B cell (primary cell): ENCODE data around the gene WDR53. TPM values are rescaled to one million over a fixed set of nuclear protein-coding genes. Genes with fewer than 3 reads are reported as not detected.

Experiments used
- ATAC-seq: fragments of 200-7000 bp; cut with Tn5 transposase; one replicate; pipeline ENCODE4 v1.10.0; 2021; ENCODE audit warnings: low read depth, mild to moderate bottlenecking, moderate number of reproducible peaks, moderate library complexity
- CTCF ChIA-PET: fragments of 350-600 bp; sonication (Branson Sonifier 250); formaldehyde crosslinking; loops from one replicate; lab custom pipeline; 2021; ENCODE audit warnings: antibody characterized with exemption, inconsistent platforms; lab: Charles Lee
- POLR2A ChIA-PET: fragments of 350-600 bp; sonication (Branson Sonifier 250); formaldehyde crosslinking; loops from one replicate; lab custom pipeline; 2021; ENCODE audit warnings: antibody characterized with exemption; lab: Charles Lee
- DNase-seq: peaks from one replicate; pipeline ENCODE4 v3.0.0; 2013
- H2AFZ ChIP-seq: 2 replicates; pipeline ENCODE4 v1.6.1; 2012; ENCODE audit warnings: mild to moderate bottlenecking, low read depth, low read length; ENCODE audit not compliant: insufficient read depth, poor library complexity, severe bottlenecking
- H3K27ac ChIP-seq, 2 donors: 1 replicate in 1 of 2; 2 replicates in 1 of 2; pipeline ENCODE4 v1.5.1; 2012 to 2013; ENCODE audit warnings: low read length in 2 of 2, mild to moderate bottlenecking in 2 of 2, moderate library complexity in 1 of 2
- H3K27me3 ChIP-seq, 4 experiments: fragments of 200-600 bp in 1 of 4; sonication (generic) in 1 of 4; replicated peaks in 1 of 4; 1 replicate in 2 of 4; 2 replicates in 2 of 4; pipeline versions ENCODE4 v1.6.1 to v1.7.0; 2013 to 2016; ENCODE audit warnings: low read length in 3 of 4, mild to moderate bottlenecking in 2 of 4, mixed read lengths in 1 of 4, moderate library complexity in 1 of 4; ENCODE audit not compliant: insufficient read depth in 4 of 4, control insufficient read depth in 3 of 4; ENCODE audit errors: control extremely low read depth in 1 of 4
- H3K36me3 ChIP-seq, 2 experiments: replicated peaks in 1 of 2; 1 replicate in 1 of 2; 2 replicates in 1 of 2; pipeline versions ENCODE4 v1.6.1 to v1.7.1; 2013; ENCODE audit warnings: low read length in 1 of 2; ENCODE audit not compliant: insufficient read depth in 2 of 2, control insufficient read depth in 1 of 2; ENCODE audit errors: control extremely low read depth in 1 of 2, extremely low read depth in 1 of 2
- H3K4me1 ChIP-seq, 2 donors: fragments of 200-600 bp in 1 of 2; sonication (generic) in 1 of 2; 1 replicate in 1 of 2; 2 replicates in 1 of 2; pipeline versions ENCODE4 v1.5.1 to v1.6.1; 2013 to 2017; ENCODE audit warnings: low read length in 2 of 2; ENCODE audit not compliant: control insufficient read depth in 2 of 2, insufficient read depth in 2 of 2
- H3K4me2 ChIP-seq: replicated peaks from 2 replicates; pipeline ENCODE3; 2012; ENCODE audit warnings: mild to moderate bottlenecking, low read depth, low read length; ENCODE audit not compliant: poor library complexity, severe bottlenecking
- H3K4me3 ChIP-seq, 5 experiments: fragments of 200-600 bp in 1 of 5; sonication (generic) in 1 of 5; 1 replicate in 3 of 5; 2 replicates in 2 of 5; pipeline versions ENCODE4 v1.5.1 to v1.7.0; 2011 to 2016; ENCODE audit warnings: low read length in 4 of 5, mild to moderate bottlenecking in 4 of 5, low read depth in 2 of 5, control low read depth in 1 of 5, moderate library complexity in 1 of 5; ENCODE audit not compliant: insufficient read depth in 1 of 5; ENCODE audit errors: control extremely low read depth in 1 of 5, extremely low read depth in 1 of 5
- H3K79me2 ChIP-seq: fragments of 200-600 bp; sonication (generic); one replicate; pipeline ENCODE4 v1.6.0; 2016; ENCODE audit warnings: low read length; ENCODE audit not compliant: control insufficient read depth, insufficient read depth
- H3K9ac ChIP-seq: fragments of 200-600 bp; sonication (generic); 2 replicates; pipeline ENCODE4 v1.6.1; 2017; ENCODE audit warnings: mild to moderate bottlenecking, low read length, moderate library complexity
- H3K9me3 ChIP-seq, 3 donors: one replicate each; pipeline versions ENCODE4 v1.6.1 to v1.7.1; 2013; ENCODE audit warnings: low read length in 2 of 3; ENCODE audit not compliant: control insufficient read depth in 2 of 3, insufficient read depth in 1 of 3; ENCODE audit errors: control extremely low read depth in 1 of 3
- H4K20me1 ChIP-seq: 2 replicates; pipeline ENCODE4 v1.6.0; 2012; ENCODE audit warnings: mild to moderate bottlenecking, low read length; ENCODE audit not compliant: insufficient read depth, control insufficient read depth, poor library complexity, severe bottlenecking
- H3K27ac Mint-ChIP-seq: one replicate; pipeline ENCODE4 v1.8.0; 2021; ENCODE audit warnings: mixed read lengths
- H3K27me3 Mint-ChIP-seq: one replicate; pipeline ENCODE4 v1.8.0; 2021; ENCODE audit warnings: mixed read lengths
- H3K4me1 Mint-ChIP-seq: one replicate; pipeline ENCODE4 v1.8.0; 2021; ENCODE audit warnings: mixed read lengths
- H3K4me3 Mint-ChIP-seq: one replicate; pipeline ENCODE4 v1.8.0; 2021; ENCODE audit warnings: mixed read lengths
- H3K9me3 Mint-ChIP-seq: one replicate; pipeline ENCODE4 v1.8.0; 2022; ENCODE audit warnings: mixed read lengths; ENCODE audit not compliant: insufficient read depth
- CTCF ChIP-seq: fragments of 200-600 bp; IDR thresholded peaks from one replicate; pipeline ENCODE4 v1.8.0; 2022; ENCODE audit warnings: antibody characterized with exemption, mild to moderate bottlenecking
- EZH2 ChIP-seq: IDR thresholded peaks from 2 replicates; pipeline ENCODE4 v1.6.1; 2012; ENCODE audit warnings: borderline replicate concordance, low read depth, mild to moderate bottlenecking, moderate library complexity, low read length; ENCODE audit not compliant: insufficient read depth, poor library complexity, severe bottlenecking
- WGBS: methylation state at CpG from one replicate; pipeline ENCODE4 v1.1.5; 2013; ENCODE audit warnings: missing lambda C conversion rate; ENCODE audit not compliant: insufficient coverage; 5-methylcytosine and 5-hydroxymethylcytosine counted together
- intact Hi-C: fragments of 100-400 bp; cut with micrococcal nuclease; formaldehyde crosslinking; loops from one replicate; pipeline ENCODE4 v1.10.0; 2022
- polyA plus RNA-seq: library from polyadenylated mRNA; depleted of rRNA; stranded (reverse); fragments of >200 nt; gene quantifications from 2 replicates; pipeline ENCODE4 v1.2.3, GENCODE V29; 2012
- total RNA-seq, 2 donors: library from RNA; stranded (reverse); fragments of 120-200 nt in 1 of 2; gene quantifications; 1 replicate in 1 of 2; 2 replicates in 1 of 2; pipeline versions ENCODE4 v1.2.3 to v1.2.4, GENCODE V29; 2013 to 2022

Gene WDR53
- total and polyA plus RNA-seq, 2 donors (not counting 1 experiment from before 2014, with no cell fraction given) = 8.2 to 18.2 TPM

GRCh38 chr3:196517919-196518318 is 50.4 kb downstream of the WDR53 start:
- peaks cover 36% of the 10 kb centered on the region for H3K9me3 Mint-ChIP-seq
- no peaks in the 10 kb centered on the region for H4K20me1 ChIP-seq
- peaks cover 7% of the 10 kb centered on the region for H3K27me3 Mint-ChIP-seq
- H3K4me1 ChIP-seq = no peaks in the 10 kb centered on the region
- ChIA-PET POLR2A (no interaction called here), CTCF (interaction anchor here (1.2 to 2.1 kb wide), 4 partner anchors 11 to 444 kb away, joined by 3 to 9 read pairs (median 6); no protein-coding TSS in a partner anchor)
- no peak overlapping the region for H3K27ac ChIP-seq
- H3K79me2 ChIP-seq = no peaks in the 10 kb centered on the region
- no peaks in the 10 kb centered on the region for H3K36me3 ChIP-seq
- H3K4me1 Mint-ChIP-seq = no peaks in the 10 kb centered on the region
- TF ChIP-seq EZH2 (no peak), CTCF (no peak)
- intact Hi-C loops = no loop called here
- H3K4me3 Mint-ChIP-seq = no peak overlapping the region
- ATAC-seq (no peak), DNase-seq (no peak)
- H2AFZ ChIP-seq = no peak overlapping the region
- 100% methylated on average over 1 of the region's 2 CpGs for WGBS
- no peak overlapping the region for H3K4me2 ChIP-seq
- no peaks in the 10 kb centered on the region for H3K27me3 ChIP-seq
- no peak overlapping the region for H3K27ac Mint-ChIP-seq
- H3K4me3 ChIP-seq = no peak overlapping the region
- H3K9ac ChIP-seq = no peak overlapping the region
- H3K9me3 ChIP-seq = peaks cover 7 to 70% (median 61%) of the 10 kb centered on the region in 3 donors

- H3K79me2 ChIP-seq = no peaks in the 10 kb centered on the region
- ChIA-PET POLR2A (no interaction called here), CTCF (interaction anchor here (1.9 to 2.1 kb wide), 3 partner anchors 12 to 264 kb away, joined by 6 to 9 read pairs (median 7); no protein-coding TSS in a partner anchor)
- TF ChIP-seq CTCF (no peak), EZH2 (no peak)
- no peak overlapping the region for H3K27ac Mint-ChIP-seq
- H3K4me2 ChIP-seq = no peak overlapping the region
- H4K20me1 ChIP-seq = no peaks in the 10 kb centered on the region
- DNase-seq = no peak
- ATAC-seq = no peak
- H3K27me3 ChIP-seq = no peaks in the 10 kb centered on the region
- peaks cover 33% of the 10 kb centered on the region for H3K9me3 Mint-ChIP-seq
- no peaks in the 10 kb centered on the region for H3K36me3 ChIP-seq
- H3K4me1 Mint-ChIP-seq = no peaks in the 10 kb centered on the region
- H3K4me1 ChIP-seq = no peaks in the 10 kb centered on the region
- H3K4me3 Mint-ChIP-seq = no peak overlapping the region
- no peak overlapping the region for H3K27ac ChIP-seq
- peaks cover 7% of the 10 kb centered on the region for H3K27me3 Mint-ChIP-seq
- peaks cover 7 to 66% (median 60%) of the 10 kb centered on the region in 3 donors for H3K9me3 ChIP-seq
- H2AFZ ChIP-seq = no peak overlapping the region
- intact Hi-C loops = no loop called here
- H3K9ac ChIP-seq = no peak overlapping the region
- no CpG with 5 or more reads among the region's 2 CpGs for WGBS
- H3K4me3 ChIP-seq = no peak overlapping the region
These were observed 51.1 kb downstream of the WDR53 start for GRCh38 chr3:196517162-196517800.
